Mesodermal cell (in vitro differentiated cells): ENCODE data around the gene EMP3.
A peak's percentile ranks its signal among the peaks of the same experiment; 100 is the strongest.

Source experiments
- H3K27ac ChIP-seq: 2 replicates; pipeline ENCODE4 v1.7.0; 2013; ENCODE audit warnings: mild to moderate bottlenecking, low read depth, low read length, moderate library complexity; ENCODE audit not compliant: severe bottlenecking
- H3K36me3 ChIP-seq: 2 replicates; pipeline ENCODE4 v1.7.1; 2013; ENCODE audit warnings: mild to moderate bottlenecking, low read length, moderate library complexity; ENCODE audit not compliant: control insufficient read depth, insufficient read depth
- H3K4me1 ChIP-seq: one replicate; pipeline ENCODE4 v1.7.1; 2013; ENCODE audit warnings: mild to moderate bottlenecking, low read length; ENCODE audit not compliant: insufficient read depth, control insufficient read depth, poor library complexity, severe bottlenecking
- H3K4me3 ChIP-seq: 2 replicates; pipeline ENCODE4 v1.7.0; 2013; ENCODE audit warnings: low read length, control low read depth, mild to moderate bottlenecking; ENCODE audit not compliant: insufficient read depth, poor library complexity, severe bottlenecking; ENCODE audit errors: extremely low read depth
- H3K9me3 ChIP-seq: 2 replicates; pipeline ENCODE4 v1.7.1; 2013; ENCODE audit warnings: mild to moderate bottlenecking, low read length, moderate library complexity; ENCODE audit not compliant: control insufficient read depth
- WGBS, 2 experiments: methylation state at CpG; one replicate each; pipeline ENCODE4 v1.1.5; 2013; ENCODE audit warnings: missing lambda C conversion rate in 2 of 2; ENCODE audit not compliant: insufficient coverage in 2 of 2; 5-methylcytosine and 5-hydroxymethylcytosine counted together

The EMP3 gene

DNA sequence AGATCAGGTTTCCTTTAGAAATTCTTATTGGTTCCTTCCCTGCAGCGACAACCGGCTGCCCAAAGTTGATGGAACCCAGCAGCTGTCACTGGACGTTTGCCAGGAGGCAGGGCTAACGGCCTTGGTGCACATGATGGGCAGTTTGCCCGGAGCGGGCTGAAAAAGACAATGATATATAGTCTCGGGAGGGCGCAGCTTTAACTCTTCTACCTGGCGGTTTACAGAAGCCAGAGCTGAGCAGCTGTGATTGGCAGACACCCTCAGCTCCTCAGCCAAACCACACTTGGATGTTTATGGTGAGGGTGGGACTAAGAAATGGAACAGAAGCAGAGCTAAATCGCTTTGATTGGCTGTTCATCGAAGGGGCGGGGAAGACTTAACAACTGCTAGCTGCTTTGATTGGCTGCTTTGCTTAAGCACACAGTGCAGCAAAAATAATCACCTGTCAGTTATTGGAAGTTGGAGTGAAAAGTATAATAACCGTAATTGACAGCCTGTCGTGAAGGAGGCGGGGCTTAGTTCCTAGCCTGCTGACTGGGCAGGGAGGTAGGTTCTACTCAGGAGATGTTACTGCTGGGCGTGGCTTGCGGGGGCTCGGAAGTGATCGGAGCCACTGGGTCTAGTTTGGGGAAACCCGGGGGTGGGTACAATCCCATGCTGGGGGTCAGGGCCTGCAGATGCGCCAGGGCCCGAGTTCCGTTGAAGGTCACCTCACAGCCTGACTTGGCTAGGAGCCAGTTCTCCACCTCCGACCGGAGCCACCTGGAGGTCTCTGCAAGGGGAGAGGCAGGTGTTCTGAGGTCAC lies 7.5 kb downstream of the EMP3 start:
- peak overlapping the region; percentile 5 for H3K4me3 ChIP-seq
- H3K27ac ChIP-seq, result peak overlapping the region; percentile 45
- peaks cover 4% of the 10 kb centered on the region for H3K4me1 ChIP-seq
- WGBS, 2 experiments, result 24 to 31% methylated on average over 17 to 25 of the region's 25 CpGs
- no peaks in the 10 kb centered on the region for H3K9me3 ChIP-seq
- H3K36me3 ChIP-seq, result peaks cover 31% of the 10 kb centered on the region

DNA sequence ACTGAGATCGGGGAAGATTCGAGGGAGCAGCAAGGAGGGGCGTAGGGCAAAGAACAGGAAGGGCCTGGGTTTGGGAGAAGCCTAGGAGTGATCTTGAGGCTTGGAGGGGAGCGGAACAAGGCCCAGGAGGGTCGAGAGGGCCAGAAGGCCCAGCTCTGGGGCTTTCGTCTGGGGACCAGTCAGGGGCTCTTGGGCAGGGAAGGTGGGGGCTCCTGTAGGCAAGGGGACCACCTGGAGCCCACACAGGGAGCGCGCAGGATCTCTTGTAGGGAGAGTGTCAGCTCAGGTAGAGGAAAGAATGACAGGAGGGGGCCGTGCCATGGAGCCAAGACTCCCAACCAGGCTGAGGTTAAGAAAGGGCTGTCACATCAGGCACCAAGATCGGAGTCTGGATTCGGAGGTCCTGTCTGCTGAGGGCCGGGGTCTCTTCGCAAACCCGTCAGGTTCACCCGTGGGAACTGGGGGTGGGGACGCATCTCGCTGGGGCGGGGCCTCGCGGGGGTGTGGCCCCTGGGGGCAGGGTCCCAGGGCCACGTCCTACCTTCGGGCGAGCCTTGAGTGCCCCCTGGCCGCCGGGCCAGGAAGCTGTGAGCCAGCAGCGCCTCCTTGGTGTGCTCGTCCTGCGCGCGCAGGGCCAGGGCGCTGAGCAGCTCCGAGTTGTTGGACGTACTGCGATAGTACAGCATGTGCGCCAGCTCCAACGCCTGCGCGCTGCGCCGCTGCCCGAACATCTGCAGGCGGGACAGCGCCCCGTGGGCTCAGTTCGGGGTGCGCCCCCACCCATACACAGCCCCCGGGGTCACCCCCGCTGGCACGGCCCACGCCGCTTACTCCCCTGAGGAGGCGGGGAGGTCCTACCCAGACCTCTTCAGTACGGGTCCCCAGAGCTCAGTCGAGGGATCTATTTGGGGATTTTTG lies 8.4 kb downstream of the EMP3 start:
- Histone ChIP-seq H3K4me1 (peaks cover 4% of the 10 kb centered on the region), H3K4me3 (peak overlapping the region; percentile 20), H3K9me3 (no peaks in the 10 kb centered on the region), H3K36me3 (peaks cover 23% of the 10 kb centered on the region), H3K27ac (peak overlapping the region; percentile 45)
- WGBS, 2 experiments, result 30 to 31% methylated on average over 23 to 30 of the region's 54 CpGs

DNA sequence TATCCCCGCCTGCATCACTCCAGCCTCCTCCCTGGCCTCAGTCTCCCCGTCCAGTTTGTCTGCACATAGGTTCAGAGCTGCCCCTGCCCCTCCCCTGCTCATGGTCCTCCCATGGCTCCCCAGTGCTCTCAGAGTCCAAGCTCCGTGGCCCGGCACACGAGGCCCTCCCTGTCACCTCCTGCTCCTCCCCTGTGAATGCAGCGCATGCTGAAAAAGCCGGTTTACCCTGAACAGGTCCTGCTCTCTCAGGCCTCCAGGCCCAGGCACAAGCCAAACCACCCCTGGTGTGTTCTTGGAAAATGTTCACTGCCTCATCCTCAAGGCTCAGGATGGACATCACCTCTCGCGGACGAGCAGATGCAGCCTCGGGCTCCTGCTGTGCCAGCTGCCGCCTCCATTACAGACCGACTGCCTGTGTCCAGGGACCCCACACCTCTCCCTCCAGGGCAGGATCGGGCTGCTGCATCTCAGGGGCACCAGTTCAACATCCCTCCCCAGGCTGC lies 13.0 kb downstream of the EMP3 start:
- no peak overlapping the region for H3K4me3 ChIP-seq
- no peaks in the 10 kb centered on the region for H3K9me3 ChIP-seq
- 89 to 93% methylated on average over 11 to 13 of the region's 14 CpGs for whole genome bisulfite sequencing, 2 experiments
- no peaks in the 10 kb centered on the region for H3K36me3 ChIP-seq
- peaks cover 2% of the 10 kb centered on the region for H3K4me1 ChIP-seq
- H3K27ac ChIP-seq, result no peak overlapping the region

DNA sequence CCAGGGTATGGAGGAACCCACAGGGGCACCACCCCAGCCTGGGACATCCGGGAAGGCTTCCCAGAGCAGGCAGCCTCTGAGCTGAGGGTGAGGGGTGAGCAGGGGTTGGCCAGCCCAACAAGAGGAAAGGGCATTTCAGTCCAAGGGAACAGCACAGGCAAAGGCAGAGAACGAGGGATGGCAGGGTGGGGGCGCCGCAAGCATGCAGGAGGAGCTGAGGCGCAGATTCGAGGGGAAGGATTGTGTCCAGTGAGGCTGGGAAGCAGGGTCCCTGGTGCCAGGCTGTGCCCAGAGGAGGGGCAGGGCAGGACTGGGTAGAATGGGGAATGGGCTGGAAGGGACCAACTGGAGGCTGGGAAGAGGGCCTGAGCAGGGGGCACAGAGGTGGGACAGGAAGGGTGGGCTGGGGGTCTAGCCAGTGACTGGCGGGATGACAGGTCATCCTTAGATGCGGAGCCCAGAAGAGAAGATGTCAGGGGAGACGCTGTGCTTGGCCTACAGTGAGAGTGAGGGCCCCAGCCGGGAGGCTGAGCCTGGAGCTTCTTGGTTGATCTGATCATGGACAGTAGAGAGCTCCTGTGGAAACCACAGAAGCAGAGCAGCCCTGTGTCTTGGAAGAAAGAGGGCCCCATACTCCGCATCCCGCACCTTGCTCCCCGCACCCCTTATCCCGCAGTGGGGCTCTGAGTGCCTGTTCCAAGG lies 13.6 kb downstream of the EMP3 start:
- Histone ChIP-seq H3K4me3 (no peak overlapping the region), H3K27ac (no peak overlapping the region)
- 90 to 94% methylated on average over 14 of the region's 14 CpGs for WGBS, 2 experiments

DNA sequence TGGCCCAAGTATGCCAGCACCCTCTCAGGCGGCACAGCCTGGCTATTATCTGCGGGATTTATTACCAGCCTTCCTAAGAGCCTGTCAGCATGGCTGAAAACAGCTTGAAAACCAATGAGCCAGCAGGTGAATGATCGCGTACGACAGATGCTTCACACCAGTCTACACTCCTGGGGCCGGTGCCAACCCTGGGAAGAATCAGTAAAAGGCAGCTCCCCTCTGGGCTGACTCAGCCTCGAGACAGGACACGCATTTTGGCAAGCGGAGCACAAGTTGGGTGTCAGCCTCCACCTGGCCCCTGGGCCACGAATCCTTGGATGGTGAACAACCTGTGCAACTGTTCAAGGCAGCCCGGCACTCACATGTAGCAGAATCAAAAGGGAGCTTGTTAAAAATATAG lies 15.6 kb downstream of the EMP3 start:
- WGBS, 2 experiments, result 95 to 98% methylated on average over 9 to 11 of the region's 11 CpGs
- Histone ChIP-seq H3K4me3 (no peak overlapping the region), H3K4me1 (no peaks in the 10 kb centered on the region), H3K36me3 (no peaks in the 10 kb centered on the region), H3K27ac (no peak overlapping the region), H3K9me3 (no peaks in the 10 kb centered on the region)

More for the DNA sequence above, 13.6 kb downstream of the EMP3 start:
- Histone ChIP-seq H3K36me3 (no peaks in the 10 kb centered on the region), H3K9me3 (no peaks in the 10 kb centered on the region), H3K4me1 (no peaks in the 10 kb centered on the region)

DNA sequence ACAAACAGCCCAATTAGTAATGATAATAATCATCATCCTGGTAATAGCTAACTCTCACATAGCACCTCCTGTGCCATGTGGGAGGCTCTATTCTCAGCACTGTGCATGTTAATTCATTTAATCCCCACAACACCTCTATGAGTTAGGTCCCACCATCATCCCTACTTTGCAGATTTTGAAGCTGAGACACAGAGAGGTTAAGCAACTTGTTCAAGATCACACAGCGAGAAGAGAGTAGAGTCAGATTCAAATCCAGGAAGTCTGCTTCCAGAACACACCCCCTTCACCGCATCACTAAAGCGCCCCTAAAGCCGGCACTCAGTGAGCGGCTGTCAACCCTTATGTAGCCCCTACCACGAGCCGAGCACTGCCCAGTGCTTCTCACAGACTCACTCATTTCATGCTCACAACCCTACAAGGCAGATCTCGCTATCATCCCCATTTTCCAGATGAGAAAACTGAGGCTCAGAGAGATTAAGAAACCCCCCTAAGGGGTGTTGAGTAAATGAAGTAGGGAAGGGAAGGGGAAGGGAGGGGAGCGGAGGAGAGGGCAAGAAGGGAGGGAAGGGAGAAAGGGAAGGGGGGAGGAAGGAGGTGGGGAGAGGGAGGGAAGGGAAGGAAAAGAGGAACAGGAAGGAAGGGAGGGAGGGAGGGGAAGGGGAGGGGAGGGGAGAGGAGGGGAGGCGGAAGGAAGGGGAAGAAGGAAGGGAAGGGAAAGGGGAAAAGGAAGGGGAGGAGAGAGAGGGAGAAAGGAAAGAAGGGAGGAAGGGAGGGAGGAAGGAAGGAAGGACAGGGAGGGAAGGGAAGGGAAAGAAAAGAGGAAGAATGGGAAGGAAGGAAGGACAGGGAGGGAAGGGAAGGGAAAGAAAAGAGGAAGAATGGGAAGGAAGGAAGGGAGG lies 16.4 kb downstream of the EMP3 start:
- H3K27ac ChIP-seq, result no peak overlapping the region
- 90% methylated on average over 2 to 9 of the region's 10 CpGs for WGBS, 2 experiments
- no peaks in the 10 kb centered on the region for H3K4me1 ChIP-seq
- no peaks in the 10 kb centered on the region for H3K36me3 ChIP-seq
- H3K9me3 ChIP-seq, result no peaks in the 10 kb centered on the region
- H3K4me3 ChIP-seq, result no peak overlapping the region

DNA sequence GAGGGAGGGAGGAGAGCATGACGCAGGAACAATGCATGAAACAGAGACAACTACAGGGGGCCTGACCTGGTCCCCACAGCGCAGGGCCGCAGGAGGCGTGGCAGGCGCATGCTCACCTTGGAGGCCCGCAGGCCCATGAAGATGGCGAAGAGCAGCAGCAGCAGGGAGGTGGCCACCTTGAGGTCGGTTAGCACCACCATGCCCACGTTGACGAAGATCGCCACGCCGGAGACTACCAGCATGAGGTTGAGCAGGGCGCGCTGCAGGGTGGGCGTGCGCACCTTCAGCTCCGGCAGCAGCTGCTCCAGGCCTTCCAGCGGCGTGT lies 17.0 kb downstream of the EMP3 start:
- 83 to 84% methylated on average over 20 of the region's 20 CpGs for WGBS, 2 experiments

DNA sequence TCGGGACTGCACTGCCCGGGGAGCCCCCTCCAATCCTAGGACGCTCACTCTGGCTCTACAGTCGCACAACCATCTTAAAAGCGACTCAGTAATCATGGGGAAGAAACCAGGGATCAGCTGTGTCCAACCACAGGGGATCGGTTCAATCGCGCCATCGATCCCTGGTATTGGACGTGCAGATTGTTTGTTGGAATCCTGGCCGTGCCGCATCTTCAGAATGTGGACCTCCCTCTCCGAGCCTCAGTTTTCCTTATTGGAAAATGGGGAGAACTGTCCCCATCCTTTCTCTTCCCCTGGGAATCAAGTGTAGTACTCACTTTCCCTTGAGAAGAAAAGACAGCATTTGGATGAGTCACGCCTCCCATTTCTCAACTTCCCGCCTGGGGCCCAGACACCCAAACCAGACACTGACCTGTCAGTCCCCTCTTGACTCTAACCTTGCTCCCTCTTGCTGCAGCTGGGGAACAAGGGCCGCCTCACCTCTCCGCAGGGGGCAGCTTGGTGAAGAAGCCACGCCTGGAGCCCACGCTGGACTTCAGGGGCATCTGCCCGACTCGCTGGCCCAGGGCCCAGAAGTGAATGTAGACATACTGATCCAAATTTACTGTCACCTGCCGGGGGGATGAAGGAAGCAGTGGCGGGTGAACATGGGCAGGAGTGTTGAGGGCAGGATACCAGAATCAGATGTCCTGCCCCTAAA lies 17.6 kb downstream of the EMP3 start:
- Histone ChIP-seq H3K27ac (no peak overlapping the region), H3K36me3 (no peaks in the 10 kb centered on the region), H3K4me1 (no peaks in the 10 kb centered on the region), H3K9me3 (no peaks in the 10 kb centered on the region), H3K4me3 (no peak overlapping the region)
- 94 to 95% methylated on average over 18 to 22 of the region's 23 CpGs for WGBS, 2 experiments

More for the DNA sequence above, 17.0 kb downstream of the EMP3 start:
- Histone ChIP-seq H3K4me3 (no peak overlapping the region), H3K36me3 (no peaks in the 10 kb centered on the region), H3K4me1 (no peaks in the 10 kb centered on the region), H3K9me3 (no peaks in the 10 kb centered on the region), H3K27ac (no peak overlapping the region)

DNA sequence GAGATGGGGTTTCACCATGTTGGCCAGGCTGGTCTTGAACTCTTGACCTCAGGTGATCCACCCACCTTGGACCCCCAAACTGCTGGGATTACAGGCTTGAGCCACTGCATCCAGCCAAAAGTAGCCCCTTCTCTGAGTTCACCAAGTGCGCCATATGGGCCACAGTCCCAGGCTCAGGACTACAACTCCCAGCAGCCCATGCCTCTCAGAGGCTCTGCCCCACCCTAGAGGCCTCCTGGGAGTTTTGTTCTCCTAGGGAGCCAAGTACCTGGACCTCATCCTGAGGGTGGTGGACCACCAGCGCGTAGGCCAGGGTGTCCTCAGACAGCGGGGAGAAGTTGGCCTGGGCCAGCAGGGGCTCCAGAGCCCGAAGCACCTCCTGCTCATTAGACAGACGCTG lies 19.5 kb downstream of the EMP3 start:
- H3K4me1 ChIP-seq, result no peaks in the 10 kb centered on the region
- no peak overlapping the region for H3K27ac ChIP-seq
- 92 to 93% methylated on average over 6 of the region's 6 CpGs for WGBS, 2 experiments
- H3K9me3 ChIP-seq, result no peaks in the 10 kb centered on the region
- H3K36me3 ChIP-seq, result no peaks in the 10 kb centered on the region
- no peak overlapping the region for H3K4me3 ChIP-seq
